Cardiac muscle cell (in vitro differentiated cells and primary cell): ENCODE data around the gene PSMC5. TPM values are rescaled to one million over a fixed set of nuclear protein-coding genes. Genes with fewer than 3 reads are reported as not detected.
"Not testable (repeated sequence)": the region's sequence is repeated elsewhere in the genome, so short reads cannot be mapped to it uniquely, and the experiment has no call there.

Source experiments
- DNase-seq, 2 donors: peaks; one replicate each; pipeline versions ENCODE4 v3.0.0 to v3.0.0-alpha.2; 2010 to 2017; ENCODE audit warnings: low read depth in 1 of 2, low spot score in 1 of 2
- H3K27ac ChIP-seq: fragments of 200-600 bp; sonication (generic); 2 replicates; pipeline ENCODE4 v1.5.1; 2016
- H3K27me3 ChIP-seq: fragments of 200-600 bp; sonication (generic); 2 replicates; pipeline ENCODE4 v1.6.0; 2016; ENCODE audit warnings: control low read depth
- H3K36me3 ChIP-seq: fragments of 200-600 bp; sonication (generic); 2 replicates; pipeline ENCODE4 v1.5.1; 2016; ENCODE audit warnings: control low read depth
- H3K4me1 ChIP-seq: fragments of 200-600 bp; sonication (generic); 2 replicates; pipeline ENCODE4 v1.8.1; 2017; ENCODE audit warnings: low read depth, mild to moderate bottlenecking, mixed run types
- H3K4me3 ChIP-seq: fragments of 200-600 bp; sonication (generic); 2 replicates; pipeline ENCODE4 v1.5.1; 2016; ENCODE audit warnings: mild to moderate bottlenecking
- H3K9me3 ChIP-seq: fragments of 200-600 bp; sonication (generic); 2 replicates; pipeline ENCODE4 v1.5.1; 2017; ENCODE audit warnings: low read depth, mild to moderate bottlenecking, control low read depth
- polyA plus RNA-seq: library from polyadenylated mRNA; unstranded; fragments of >200 nt; fragmentation: Nextera tagmentation; extraction: Ambion mirVana; gene quantifications from 2 replicates; pipeline ENCODE4 v1.2.1, GENCODE V29; 2016
- total RNA-seq: library from RNA; depleted of rRNA; stranded (reverse); fragments of >200 nt; gene quantifications from 2 replicates; pipeline ENCODE4 v1.2.3, GENCODE V29; 2016
- TF ChIP-seq, protein P1 (sequence below): IDR thresholded peaks from 2 replicates; pipeline ENCODE4 v1.5.1; 2012; ENCODE audit warnings: low read depth, mild to moderate bottlenecking, low read length

The PSMC5 gene
- total and polyA plus RNA-seq, 2 experiments from 2014 or later = 42.7 to 230 TPM

- Histone ChIP-seq H3K4me3 (peak overlapping the region; percentile 85), H3K4me1 (peaks cover 26% of the 10 kb centered on the region), H3K36me3 (no peaks in the 10 kb centered on the region), H3K9me3 (no peaks in the 10 kb centered on the region), H3K27me3 (peaks cover 7% of the 10 kb centered on the region), H3K27ac (peak overlapping the region; percentile 84)
- TF ChIP-seq, protein P1, sequence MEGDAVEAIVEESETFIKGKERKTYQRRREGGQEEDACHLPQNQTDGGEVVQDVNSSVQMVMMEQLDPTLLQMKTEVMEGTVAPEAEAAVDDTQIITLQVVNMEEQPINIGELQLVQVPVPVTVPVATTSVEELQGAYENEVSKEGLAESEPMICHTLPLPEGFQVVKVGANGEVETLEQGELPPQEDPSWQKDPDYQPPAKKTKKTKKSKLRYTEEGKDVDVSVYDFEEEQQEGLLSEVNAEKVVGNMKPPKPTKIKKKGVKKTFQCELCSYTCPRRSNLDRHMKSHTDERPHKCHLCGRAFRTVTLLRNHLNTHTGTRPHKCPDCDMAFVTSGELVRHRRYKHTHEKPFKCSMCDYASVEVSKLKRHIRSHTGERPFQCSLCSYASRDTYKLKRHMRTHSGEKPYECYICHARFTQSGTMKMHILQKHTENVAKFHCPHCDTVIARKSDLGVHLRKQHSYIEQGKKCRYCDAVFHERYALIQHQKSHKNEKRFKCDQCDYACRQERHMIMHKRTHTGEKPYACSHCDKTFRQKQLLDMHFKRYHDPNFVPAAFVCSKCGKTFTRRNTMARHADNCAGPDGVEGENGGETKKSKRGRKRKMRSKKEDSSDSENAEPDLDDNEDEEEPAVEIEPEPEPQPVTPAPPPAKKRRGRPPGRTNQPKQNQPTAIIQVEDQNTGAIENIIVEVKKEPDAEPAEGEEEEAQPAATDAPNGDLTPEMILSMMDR = no peak
- DNase-seq = peak; percentile 71 to 77
Measured at GRCh38 chr17:63841350-63842172, 14.3 kb downstream of the PSMC5 start.

- Histone ChIP-seq H3K9me3 (no peaks in the 10 kb centered on the region), H3K4me1 (peaks cover 26% of the 10 kb centered on the region), H3K27ac (peak overlapping the region; percentile 84), H3K4me3 (peak overlapping the region; percentile 85), H3K27me3 (peaks cover 11% of the 10 kb centered on the region), H3K36me3 (no peaks in the 10 kb centered on the region)
- TF ChIP-seq, protein P1 = no peak
- no peak for DNase-seq
Measured at GRCh38 chr17:63842173-63842539, 14.9 kb downstream of the PSMC5 start.

DNA sequence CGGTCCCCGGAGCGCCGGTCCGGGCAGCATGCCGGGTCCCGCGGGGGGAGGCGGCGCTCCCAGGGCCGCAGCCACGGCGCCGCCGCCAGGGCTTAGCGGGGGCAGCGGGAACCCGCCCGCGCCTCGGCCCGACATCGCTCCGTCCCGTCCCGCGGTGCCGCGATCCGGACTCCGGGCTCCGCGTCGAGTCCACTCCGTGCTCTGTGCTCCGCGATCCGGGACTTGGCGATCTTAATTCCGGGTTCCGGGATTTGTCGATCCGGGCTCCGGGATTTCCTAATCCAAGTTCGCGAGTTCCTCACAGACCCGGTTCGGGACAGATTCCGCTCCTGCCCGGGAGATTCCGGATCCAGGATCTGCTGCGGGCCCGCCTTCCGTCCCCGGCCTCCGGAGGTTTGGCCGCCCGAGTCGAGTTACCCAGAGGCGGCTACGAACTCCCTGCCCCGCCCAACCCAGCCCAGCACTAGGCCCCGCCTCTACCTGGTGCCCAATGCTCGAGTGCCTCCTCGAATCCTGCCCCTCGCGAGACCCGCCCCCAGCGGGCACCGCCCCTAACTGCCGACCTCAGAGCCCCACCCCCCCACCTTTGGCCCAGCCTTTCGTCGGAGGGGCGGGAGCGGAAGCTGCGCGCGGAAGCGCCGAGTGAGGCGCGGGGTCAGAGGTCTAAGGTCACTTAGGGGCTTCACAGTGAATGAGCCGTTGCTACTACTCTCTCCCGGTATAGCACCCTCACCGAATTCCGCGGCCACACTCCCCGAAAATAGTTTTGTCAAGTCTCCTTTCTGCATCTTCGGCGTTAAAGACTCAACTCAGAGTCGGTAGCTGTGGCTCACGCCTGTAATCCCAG is 15.5 kb downstream of the PSMC5 start, which contains the start of gene SMARCD2:
Gene SMARCD2, minus strand, starts transcription at position 146 of the 847 bp plus-strand sequence. Its CDS starts 11 bp downstream, at position 135.
- no peaks in the 10 kb centered on the region for H3K9me3 ChIP-seq
- peak; percentile 99 to 100 for DNase-seq
- peaks cover 26% of the 10 kb centered on the region for H3K4me1 ChIP-seq
- no peaks in the 10 kb centered on the region for H3K36me3 ChIP-seq
- peak within 1 kb of the TSS; percentile 84 for H3K27ac ChIP-seq
- TF ChIP-seq, protein P1 = no peak
- peaks cover 11% of the 10 kb centered on the region for H3K27me3 ChIP-seq
- peak within 1 kb of the TSS; percentile 85 for H3K4me3 ChIP-seq

GRCh38 chr17:63843387-63843888 is 16.2 kb downstream of the PSMC5 start:
- peaks cover 26% of the 10 kb centered on the region for H3K4me1 ChIP-seq
- H3K27ac ChIP-seq, H3K9me3 ChIP-seq, H3K36me3 ChIP-seq: not testable (repeated sequence)
- peak overlapping the region; percentile 43 for H3K4me3 ChIP-seq
- H3K27me3 ChIP-seq = peaks cover 11% of the 10 kb centered on the region
- DNase-seq = peak in 1 of 2 donors; percentile 96

DNA sequence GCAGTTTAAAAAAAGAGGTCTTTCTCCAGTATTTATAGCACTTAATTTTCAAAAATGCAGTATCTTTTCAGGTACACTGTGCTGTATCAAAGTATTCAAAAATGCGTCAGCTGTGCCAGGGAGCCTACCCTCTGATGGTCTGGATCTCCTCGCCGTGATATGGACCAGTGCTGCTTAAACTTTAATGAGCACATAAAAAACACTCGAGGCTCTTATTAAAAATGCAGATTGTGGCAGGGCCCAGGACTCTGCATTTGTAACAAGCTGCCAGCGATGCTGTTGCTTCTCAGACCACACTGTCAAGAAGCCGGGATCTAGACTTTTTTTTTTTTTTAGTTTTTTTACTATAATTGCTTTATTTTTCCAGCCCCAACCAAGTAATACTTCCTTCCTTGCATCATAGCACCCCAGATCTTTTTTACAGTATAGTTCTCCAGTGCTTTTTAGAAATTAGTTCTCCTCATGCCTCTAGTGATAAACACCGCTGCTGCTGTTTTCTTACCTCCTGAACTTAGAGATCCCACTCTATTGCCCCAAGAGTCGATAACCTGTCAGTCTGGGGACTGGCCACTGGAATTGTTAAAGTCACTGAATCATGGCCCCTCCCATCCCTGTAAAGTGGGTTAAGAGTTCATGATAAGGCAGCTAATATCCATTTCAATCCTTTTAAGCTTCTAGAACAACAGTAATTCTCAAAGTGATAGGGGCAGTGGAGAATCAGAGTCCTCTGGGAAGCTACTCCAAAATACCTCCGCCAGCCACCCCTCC is 16.9 kb downstream of the PSMC5 start:
- TF ChIP-seq, protein P1 = no peak
- peaks cover 19% of the 10 kb centered on the region for H3K4me1 ChIP-seq
- no peak overlapping the region for H3K4me3 ChIP-seq
- no peaks in the 10 kb centered on the region for H3K9me3 ChIP-seq
- DNase-seq = peak in 1 of 2 donors; percentile 29
- H3K27me3 ChIP-seq = peaks cover 11% of the 10 kb centered on the region
- no peak overlapping the region for H3K27ac ChIP-seq
- no peaks in the 10 kb centered on the region for H3K36me3 ChIP-seq
